Bronchial epithelial cell (primary cell): ENCODE results near the gene DNAJC12. TPM values are rescaled to one million over a fixed set of nuclear protein-coding genes. Genes with fewer than 3 reads are reported as not detected.

Source experiments
- DNase-seq: peaks from one replicate; pipeline ENCODE4 v3.0.0-alpha.2; 2010; ENCODE audit warnings: low read depth
- FAIRE-seq: peaks from 2 replicates; lab custom pipeline; 2011; peaks lifted over from hg19 to GRCh38; lab: Jason Lieb, UNC
- H3K27me3 ChIP-seq: 2 replicates; pipeline ENCODE4 v1.5.1; 2011; ENCODE audit warnings: low read length; ENCODE audit not compliant: control insufficient read depth, insufficient read depth
- H3K36me3 ChIP-seq: 2 replicates; pipeline ENCODE4 v1.5.1; 2011; ENCODE audit warnings: low read length; ENCODE audit not compliant: control insufficient read depth, insufficient read depth
- H3K4me3 ChIP-seq: 2 replicates; pipeline ENCODE4 v1.5.1; 2011; ENCODE audit warnings: mild to moderate bottlenecking, low read depth, low read length, control low read depth
- CTCF ChIP-seq: IDR thresholded peaks from 2 replicates; pipeline ENCODE4 v1.5.1; 2011; ENCODE audit warnings: mild to moderate bottlenecking, moderate library complexity, low read length, control low read depth, inconsistent platforms; ENCODE audit not compliant: insufficient read depth, severe bottlenecking
- total RNA-seq: library from RNA; depleted of rRNA; stranded (reverse); fragments of >200 nt; gene quantifications from 2 replicates; pipeline ENCODE4 v1.2.1, GENCODE V29; 2014

DNAJC12 gene
- total RNA-seq, 1 donor from 2014 or later = not detected

- TF ChIP-seq CTCF = no peak
- H3K4me3 ChIP-seq = no peak overlapping the region
- DNase-seq (no peak), FAIRE-seq (no peak)
- H3K36me3 ChIP-seq = no peaks in the 10 kb centered on the region
- no peaks in the 10 kb centered on the region for H3K27me3 ChIP-seq
Observed at GRCh38 chr10:67816719-67817118, 21.3 kb downstream of the DNAJC12 start.

GRCh38 chr10:67815571-67816059 lies 22.4 kb downstream of the DNAJC12 start:
- no peaks in the 10 kb centered on the region for H3K27me3 ChIP-seq
- no peak for TF ChIP-seq CTCF
- peak; percentile 81 for DNase-seq
- FAIRE-seq = no peak
- no peak overlapping the region for H3K4me3 ChIP-seq
- H3K36me3 ChIP-seq = no peaks in the 10 kb centered on the region

- DNase-seq (no peak), FAIRE-seq (no peak)
- H3K27me3 ChIP-seq = no peaks in the 10 kb centered on the region
- TF ChIP-seq CTCF = no peak
- no peaks in the 10 kb centered on the region for H3K36me3 ChIP-seq
- H3K4me3 ChIP-seq = no peak overlapping the region
Observed at GRCh38 chr10:67812007-67812406, 26.0 kb downstream of the DNAJC12 start.

- no peak for TF ChIP-seq CTCF
- H3K27me3 ChIP-seq = no peaks in the 10 kb centered on the region
- no peak overlapping the region for H3K4me3 ChIP-seq
- no peaks in the 10 kb centered on the region for H3K36me3 ChIP-seq
- FAIRE-seq (no peak), DNase-seq (no peak)
Observed at GRCh38 chr10:67809107-67809506, 28.9 kb downstream of the DNAJC12 start.

GRCh38 chr10:67808704-67809103 lies 29.3 kb downstream of the DNAJC12 start:
- Histone ChIP-seq H3K27me3 (no peaks in the 10 kb centered on the region), H3K4me3 (no peak overlapping the region), H3K36me3 (no peaks in the 10 kb centered on the region)
- DNase-seq = no peak
- no peak for TF ChIP-seq CTCF
- no peak for FAIRE-seq

- DNase-seq (no peak), FAIRE-seq (peak; percentile 18)
- no peaks in the 10 kb centered on the region for H3K36me3 ChIP-seq
- H3K4me3 ChIP-seq = no peak overlapping the region
- no peak for TF ChIP-seq CTCF
- no peaks in the 10 kb centered on the region for H3K27me3 ChIP-seq
Observed at GRCh38 chr10:67807855-67808456, 30.0 kb downstream of the DNAJC12 start.
